Measurements from ENCODE around the gene WNT3A. TPM values are rescaled to one million over a fixed set of nuclear protein-coding genes. Genes with fewer than 3 reads are reported as not detected.

WNT3A gene
- total RNA-seq, 1 experiment from 2014 or later = not detected

- no peak for DNase-seq (ENCODE audit: low spot score)
Measured at GRCh38 chr1:228031276-228031995, 24.6 kb downstream of the WNT3A start.

DNA sequence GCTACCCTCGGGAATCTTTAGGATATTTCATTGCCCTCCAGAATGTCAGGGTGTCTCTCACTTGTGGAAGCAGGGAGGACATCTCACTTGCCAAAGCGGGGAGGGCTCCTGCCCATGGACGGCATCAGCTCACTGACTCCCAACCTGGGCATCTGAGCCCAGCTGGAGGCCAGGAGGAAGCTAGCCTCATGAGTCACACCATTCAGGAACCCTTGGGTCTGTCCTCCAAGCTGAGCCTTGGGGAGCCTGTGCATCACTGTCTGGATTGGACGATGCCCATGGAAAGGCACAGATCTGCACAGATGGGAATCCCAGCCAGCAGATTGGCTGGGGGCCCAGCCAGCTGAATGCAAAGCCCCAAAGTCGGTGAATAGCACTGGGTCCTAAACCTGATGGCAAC lies 25.2 kb downstream of the WNT3A start:
- no peak for DNase-seq (ENCODE audit: low spot score)

DNA sequence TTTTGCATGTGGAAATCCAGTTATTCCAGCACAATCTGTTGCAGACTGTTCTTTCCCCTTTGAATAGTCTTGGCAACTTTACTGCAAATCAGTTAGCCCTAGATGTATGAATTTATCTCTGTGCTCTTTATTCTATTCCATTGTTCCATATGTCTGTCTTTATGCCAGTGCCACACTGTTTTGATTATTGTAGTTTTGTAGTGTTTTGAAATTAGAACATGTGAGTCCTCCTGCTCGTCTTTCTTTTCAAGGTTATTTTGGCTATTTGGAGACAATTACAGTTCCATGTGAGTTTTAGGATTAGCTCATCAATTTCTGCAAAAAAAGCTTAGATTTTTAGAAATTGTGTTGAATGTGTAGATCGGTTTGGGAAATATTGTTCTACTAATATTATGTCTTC lies 26.6 kb downstream of the WNT3A start:
- DNase-seq (ENCODE audit: low spot score) = no peak

- DNase-seq (ENCODE audit: low spot score) = no peak
Measured at GRCh38 chr1:228034954-228035837, 28.4 kb downstream of the WNT3A start.

DNA sequence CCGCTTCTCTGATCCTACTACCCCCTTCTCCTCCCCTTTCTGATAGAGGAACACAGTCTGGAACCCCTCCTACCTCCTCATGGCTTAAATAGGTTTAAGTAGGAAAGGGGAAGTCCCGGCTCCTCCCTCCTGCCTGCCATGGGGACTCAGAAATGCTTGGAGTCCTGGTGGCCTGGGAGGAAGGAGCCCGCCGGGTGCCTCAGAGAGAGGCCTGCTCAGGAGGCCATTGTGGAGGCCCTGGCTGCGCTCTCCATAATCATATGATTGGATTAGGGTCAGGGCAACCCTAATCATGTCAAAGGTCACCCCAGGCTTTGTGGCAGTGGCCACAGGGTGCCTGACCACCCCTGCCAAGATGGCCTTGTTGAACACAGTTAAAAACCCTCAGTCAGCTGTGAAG lies 29.0 kb downstream of the WNT3A start:
- no peak for DNase-seq (ENCODE audit: low spot score)

- DNase-seq (ENCODE audit: low spot score) = no peak
Measured at GRCh38 chr1:228036701-228037231, 30.0 kb downstream of the WNT3A start.

- DNase-seq (ENCODE audit: low spot score) = no peak
Measured at GRCh38 chr1:228037401-228038386, 30.9 kb downstream of the WNT3A start.

- no peak for DNase-seq (ENCODE audit: low spot score)
Measured at GRCh38 chr1:228038387-228039005, 31.7 kb downstream of the WNT3A start.

GRCh38 chr1:228039006-228039903 lies 32.5 kb downstream of the WNT3A start:
- no peak for DNase-seq (ENCODE audit: low spot score)

GRCh38 chr1:228039986-228040385 lies 33.2 kb downstream of the WNT3A start:
- no peak for DNase-seq (ENCODE audit: low spot score)

DNA sequence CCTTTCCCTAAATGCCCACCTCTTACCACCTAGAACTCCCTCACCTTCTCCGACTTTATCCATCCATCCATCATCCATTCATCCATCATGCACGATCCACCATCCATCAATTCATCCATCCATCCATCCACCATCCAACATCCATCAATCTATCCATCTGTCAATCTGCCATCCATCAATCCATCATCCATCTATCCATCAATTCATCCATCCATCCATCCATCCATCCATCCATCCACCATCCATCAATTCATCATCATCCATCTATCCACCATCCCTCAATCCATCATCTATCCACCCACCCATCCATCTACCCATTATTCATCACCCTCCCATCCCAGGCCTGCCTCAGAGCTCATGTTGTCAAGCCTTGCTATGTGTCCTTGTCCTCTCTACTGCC lies 34.5 kb downstream of the WNT3A start:
- no peak for DNase-seq (ENCODE audit: low spot score)

DNA sequence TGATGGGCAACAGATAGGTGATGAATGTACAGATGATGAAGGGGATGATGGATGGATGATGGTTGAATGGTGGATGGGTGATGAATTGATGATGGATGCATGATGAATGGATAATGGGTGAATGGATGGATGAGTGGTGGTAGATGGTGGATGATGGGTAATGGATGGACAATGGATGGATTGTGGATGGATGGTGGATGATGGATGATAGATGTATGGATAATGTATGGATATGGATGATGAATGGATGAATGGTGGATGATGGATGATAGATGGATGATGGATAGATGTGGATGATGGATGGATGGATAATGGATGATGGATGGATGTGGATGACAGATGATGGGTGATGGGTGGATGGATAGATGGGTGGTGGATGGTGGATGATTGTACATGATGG lies 35.7 kb downstream of the WNT3A start:
- DNase-seq (ENCODE audit: low spot score) = no peak

DNA sequence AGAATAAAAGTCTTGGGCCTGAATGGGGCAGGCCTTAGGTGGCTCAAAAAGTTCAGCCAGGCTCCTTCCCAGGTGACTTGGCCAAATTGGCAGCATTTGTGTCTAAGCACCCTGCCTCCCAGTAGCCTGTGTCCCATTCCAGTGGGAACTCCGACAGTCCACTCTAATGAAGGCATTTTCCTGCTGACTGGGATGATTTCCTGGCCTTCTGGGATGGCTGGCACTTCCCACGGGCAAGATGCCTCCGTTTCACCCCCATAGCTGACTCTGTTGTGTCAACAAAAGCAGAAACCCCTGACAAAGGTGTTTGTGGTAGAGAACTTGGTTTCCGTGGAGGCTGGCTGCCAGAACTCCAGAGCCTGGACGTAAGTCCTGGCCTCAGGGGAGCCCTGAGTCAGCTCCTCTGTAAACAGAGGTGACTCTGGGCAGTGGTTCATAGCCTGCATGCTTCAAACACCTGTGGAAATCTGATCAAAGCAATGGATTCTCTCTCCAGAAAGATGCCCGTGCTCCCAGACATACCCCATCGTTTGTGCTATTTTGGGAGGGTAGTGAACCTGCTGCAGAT lies 36.6 kb downstream of the WNT3A start:
- DNase-seq (ENCODE audit: low spot score) = peak; percentile 48

GRCh38 chr1:228044961-228045360 lies 38.2 kb downstream of the WNT3A start:
- no peak for DNase-seq (ENCODE audit: low spot score)

GRCh38 chr1:228045405-228045804 lies 38.6 kb downstream of the WNT3A start:
- DNase-seq (ENCODE audit: low spot score) = no peak

DNA sequence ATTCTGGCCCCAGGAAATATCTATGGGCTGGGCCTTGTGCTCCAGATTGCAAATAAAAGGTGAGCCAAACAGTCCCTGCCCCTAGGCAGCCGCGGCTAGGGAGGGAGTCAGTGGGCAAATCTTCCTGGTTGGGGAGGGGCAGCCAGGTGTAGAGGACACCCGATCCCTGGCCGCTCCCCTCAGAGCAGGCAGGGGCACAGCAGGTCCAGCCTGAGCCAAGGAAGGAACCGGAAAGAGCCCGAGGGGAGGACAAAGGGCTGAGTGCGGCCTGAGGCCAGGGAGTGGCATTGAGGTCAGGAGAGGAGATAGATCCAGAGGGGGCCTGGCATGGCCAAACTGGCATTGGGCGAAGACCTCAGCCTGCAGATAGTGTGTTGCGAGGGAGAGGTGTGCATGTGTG lies 39.1 kb downstream of the WNT3A start:
- DNase-seq (ENCODE audit: low spot score) = no peak

- DNase-seq (ENCODE audit: low spot score) = no peak
Measured at GRCh38 chr1:228046421-228047182, 39.8 kb downstream of the WNT3A start.

- DNase-seq (ENCODE audit: low spot score) = no peak
Measured at GRCh38 chr1:228047183-228047466, 40.3 kb downstream of the WNT3A start.

DNA sequence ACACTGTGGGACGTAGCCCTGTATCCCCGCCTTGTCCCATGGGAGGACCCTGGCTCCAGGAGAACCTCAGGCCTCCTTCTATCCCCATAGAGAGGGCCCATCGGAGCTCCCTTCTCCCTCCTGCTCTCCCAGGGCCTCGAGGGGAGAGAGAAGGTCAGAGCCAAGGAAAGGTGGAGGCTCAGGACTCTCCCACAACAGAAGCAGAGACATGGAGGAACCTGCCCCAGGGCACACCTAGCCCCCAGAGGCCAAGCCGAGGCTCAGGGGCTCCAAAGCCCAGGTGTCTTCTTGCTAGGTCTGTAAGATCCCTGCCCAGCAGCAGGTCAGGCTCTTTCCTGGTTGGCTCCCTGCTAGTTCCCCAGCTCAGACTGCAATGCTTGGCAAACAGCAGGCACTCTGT lies 41.3 kb downstream of the WNT3A start:
- no peak for DNase-seq (ENCODE audit: low spot score)
